Subcutaneous adipose tissue (tissue), 4 donors: ENCODE measurements around the gene CDK1. TPM values are rescaled to one million over a fixed set of nuclear protein-coding genes. Genes with fewer than 3 reads are reported as not detected.

Experiments used
- total RNA-seq, 4 donors: library from RNA; depleted of rRNA; stranded (reverse); fragments of >200 nt; gene quantifications; one replicate each; pipeline ENCODE4 v1.1.0, GENCODE V29; 2016
- TF ChIP-seq, protein P1 (sequence below): fragments of 450-650 bp; IDR thresholded peaks from one replicate; pipeline ENCODE4 v1.5.1; 2016; ENCODE audit warnings: low read depth, mild to moderate bottlenecking, control low read depth, antibody characterized with exemption, moderate library complexity

The CDK1 gene
- total RNA-seq, 4 donors from 2014 or later: 0.82 to 9.5 (median 6.7) TPM

DNA sequence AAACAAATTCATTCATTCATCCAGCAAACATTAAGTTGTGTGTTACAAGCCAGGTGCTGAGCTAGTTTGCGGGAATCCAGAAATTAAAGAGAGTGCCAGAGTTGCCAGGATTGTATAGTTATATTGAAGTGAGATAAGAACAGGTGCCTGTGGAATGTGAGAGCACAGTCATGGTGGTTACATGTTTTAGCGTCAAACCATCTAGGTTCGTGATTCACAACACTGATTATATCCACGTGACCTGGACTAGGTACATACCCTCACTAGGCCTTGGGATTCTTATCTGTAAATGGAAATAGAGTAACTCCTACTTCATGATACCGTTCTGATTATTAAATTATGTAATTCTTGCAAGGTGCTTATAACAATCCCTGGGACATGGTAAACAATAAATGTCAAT is 24.5 kb upstream of the CDK1 start:
- TF ChIP-seq, protein P1, sequence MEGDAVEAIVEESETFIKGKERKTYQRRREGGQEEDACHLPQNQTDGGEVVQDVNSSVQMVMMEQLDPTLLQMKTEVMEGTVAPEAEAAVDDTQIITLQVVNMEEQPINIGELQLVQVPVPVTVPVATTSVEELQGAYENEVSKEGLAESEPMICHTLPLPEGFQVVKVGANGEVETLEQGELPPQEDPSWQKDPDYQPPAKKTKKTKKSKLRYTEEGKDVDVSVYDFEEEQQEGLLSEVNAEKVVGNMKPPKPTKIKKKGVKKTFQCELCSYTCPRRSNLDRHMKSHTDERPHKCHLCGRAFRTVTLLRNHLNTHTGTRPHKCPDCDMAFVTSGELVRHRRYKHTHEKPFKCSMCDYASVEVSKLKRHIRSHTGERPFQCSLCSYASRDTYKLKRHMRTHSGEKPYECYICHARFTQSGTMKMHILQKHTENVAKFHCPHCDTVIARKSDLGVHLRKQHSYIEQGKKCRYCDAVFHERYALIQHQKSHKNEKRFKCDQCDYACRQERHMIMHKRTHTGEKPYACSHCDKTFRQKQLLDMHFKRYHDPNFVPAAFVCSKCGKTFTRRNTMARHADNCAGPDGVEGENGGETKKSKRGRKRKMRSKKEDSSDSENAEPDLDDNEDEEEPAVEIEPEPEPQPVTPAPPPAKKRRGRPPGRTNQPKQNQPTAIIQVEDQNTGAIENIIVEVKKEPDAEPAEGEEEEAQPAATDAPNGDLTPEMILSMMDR: no peak

DNA sequence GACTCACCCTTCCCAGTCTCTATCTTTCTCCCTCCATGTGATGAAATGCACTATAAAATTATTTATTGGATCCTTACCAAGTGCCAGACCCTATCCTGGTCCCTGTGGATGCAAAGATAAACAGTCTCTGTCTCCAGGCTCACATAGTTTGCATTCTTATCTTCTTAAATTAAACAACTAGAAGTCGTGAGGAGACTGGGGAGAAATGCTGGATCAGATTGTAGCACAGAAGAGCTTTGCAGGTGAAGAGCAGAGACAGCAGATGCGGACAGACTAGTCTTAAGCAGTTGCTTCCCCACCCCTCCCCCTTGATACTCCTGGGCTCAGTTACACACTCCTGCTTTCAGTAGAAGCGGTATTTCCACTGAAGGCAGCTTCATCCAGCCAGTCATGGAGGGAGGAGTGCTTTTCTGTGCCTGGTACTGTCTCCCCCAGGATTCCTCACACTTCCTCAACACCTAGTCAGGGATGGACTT is 20.8 kb upstream of the CDK1 start:
- TF ChIP-seq, protein P1: no peak

DNA sequence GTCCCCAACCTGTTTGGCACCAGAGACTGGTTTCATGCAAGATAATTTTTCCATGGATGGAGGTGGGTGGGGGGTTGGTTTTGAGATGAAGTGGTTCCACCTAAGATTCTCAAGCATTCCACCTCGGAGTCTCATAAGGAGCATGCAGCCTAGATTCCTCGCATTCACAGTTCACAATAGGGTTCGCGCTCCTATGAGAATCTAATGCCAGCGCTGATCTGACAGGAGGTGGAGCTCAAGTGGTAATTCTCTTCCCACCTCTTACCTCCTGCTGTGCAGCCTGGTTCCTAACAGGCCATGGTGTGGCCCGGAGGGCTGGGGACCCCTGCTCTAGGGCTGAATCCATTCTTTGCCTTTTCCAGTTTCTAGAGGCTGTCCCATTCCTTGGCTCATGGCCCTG is 19.1 kb upstream of the CDK1 start:
- TF ChIP-seq, protein P1: no peak

DNA sequence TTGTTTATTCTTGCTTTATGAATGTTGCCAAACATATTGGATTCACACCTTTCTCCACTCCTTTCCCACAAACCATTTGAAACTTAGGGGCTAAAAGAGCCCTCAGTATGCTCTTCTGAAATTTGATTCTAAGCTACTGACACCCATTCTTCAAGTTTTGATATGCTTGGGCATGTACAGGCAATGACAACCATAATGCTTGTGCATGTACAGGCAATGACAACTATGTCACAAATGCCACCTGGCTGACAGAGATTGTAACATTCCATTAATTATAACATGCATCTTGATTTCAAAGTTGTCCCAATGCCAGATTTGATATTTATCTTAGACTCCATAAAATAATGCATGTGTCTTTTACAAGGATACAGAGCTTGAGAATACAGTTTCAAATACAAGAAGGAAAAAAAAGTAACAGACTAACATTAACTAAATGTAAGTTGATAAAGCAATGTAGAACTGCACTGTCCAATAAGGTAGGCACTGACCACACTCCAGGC is 17.5 kb upstream of the CDK1 start:
- TF ChIP-seq, protein P1: no peak

DNA sequence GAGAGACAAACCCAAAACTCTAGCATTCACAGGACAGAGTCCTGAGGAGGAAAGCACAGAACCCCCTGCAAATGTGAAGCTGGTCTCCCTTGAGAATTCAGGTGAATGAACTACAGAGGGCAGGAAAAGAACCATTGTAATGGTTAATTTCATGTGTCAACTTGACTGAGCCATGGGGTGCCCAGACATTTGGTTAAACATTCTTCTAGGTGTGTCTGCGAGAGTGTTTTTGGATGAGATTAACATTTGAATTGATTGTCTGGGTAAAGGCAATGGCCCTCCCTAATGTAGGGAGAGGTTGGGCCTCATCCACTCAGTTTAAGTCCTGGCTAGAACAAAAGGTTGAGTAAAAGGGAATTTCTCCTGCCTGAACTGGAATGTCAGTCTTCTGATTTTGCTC is 15.7 kb upstream of the CDK1 start:
- TF ChIP-seq, protein P1: no peak

DNA sequence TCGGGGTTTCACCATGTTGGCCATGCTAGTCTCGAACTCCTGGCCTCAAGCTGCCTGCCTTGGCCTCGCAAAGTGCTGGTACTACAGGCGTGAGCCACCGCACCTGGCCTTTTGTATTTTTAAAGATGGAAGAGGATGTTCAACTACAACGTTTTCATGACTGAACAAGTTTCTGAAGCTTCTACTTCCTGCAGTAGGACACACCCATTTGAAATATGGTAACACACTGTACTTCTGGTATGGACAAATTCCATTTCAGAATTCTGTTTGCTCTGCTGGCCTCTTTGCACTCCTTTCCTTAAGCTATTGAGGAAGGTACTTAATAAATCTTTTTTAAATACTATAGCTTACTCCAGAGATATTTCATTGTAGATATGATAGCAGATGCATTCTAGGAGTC is 10.9 kb upstream of the CDK1 start:
- TF ChIP-seq, protein P1: no peak

DNA sequence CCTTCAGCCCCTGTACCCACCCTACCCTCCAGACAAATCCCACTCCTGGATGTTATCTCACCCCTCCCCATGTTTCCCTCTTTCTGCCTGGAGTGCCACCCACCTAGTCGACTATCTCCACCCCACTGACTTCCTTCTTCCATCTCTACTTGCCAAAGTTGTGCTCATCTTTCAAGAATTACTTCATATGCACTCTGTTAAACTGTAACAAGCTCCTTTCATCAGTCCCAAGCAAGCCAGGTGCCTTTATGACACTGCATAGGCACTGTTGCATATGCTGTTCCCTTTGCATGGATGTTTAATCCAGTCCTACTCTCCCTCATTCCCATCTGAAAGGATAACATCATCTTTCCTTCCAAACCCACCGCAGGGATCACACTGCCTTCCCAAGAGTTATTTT is 8.9 kb upstream of the CDK1 start:
- TF ChIP-seq, protein P1: no peak
